C4-2B (cell line): ENCODE data around the gene EGFLAM.

ENCODE experiments used
- ZFX ChIP-seq: fragments of 450-650 bp; IDR thresholded peaks from 2 replicates; pipeline ENCODE4 v1.6.1; 2017
- TF ChIP-seq, protein P1 (sequence below): fragments of 450-650 bp; conservative IDR thresholded peaks from 2 replicates; pipeline ENCODE4 v1.5.1; 2017; ENCODE audit warnings: mild to moderate bottlenecking

DNA sequence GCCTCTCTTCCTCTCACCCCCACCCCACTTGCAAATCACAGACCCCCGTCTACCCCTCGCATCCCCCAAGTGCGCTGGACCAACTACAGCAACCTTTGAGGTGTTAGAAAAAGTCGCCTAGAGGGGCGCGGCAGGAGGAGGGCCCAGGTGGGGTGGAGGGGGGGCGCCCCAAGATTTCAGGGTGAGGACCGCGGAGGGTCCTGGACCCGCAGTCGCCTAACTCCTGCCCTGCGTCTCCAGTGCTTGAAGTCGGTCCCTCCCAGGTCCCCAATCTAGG lies 379 bp upstream of the EGFLAM start:
- TF ChIP-seq, protein P1, sequence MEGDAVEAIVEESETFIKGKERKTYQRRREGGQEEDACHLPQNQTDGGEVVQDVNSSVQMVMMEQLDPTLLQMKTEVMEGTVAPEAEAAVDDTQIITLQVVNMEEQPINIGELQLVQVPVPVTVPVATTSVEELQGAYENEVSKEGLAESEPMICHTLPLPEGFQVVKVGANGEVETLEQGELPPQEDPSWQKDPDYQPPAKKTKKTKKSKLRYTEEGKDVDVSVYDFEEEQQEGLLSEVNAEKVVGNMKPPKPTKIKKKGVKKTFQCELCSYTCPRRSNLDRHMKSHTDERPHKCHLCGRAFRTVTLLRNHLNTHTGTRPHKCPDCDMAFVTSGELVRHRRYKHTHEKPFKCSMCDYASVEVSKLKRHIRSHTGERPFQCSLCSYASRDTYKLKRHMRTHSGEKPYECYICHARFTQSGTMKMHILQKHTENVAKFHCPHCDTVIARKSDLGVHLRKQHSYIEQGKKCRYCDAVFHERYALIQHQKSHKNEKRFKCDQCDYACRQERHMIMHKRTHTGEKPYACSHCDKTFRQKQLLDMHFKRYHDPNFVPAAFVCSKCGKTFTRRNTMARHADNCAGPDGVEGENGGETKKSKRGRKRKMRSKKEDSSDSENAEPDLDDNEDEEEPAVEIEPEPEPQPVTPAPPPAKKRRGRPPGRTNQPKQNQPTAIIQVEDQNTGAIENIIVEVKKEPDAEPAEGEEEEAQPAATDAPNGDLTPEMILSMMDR: no peak
- TF ChIP-seq ZFX: no peak
